HUES64 (cell line): ENCODE results near the gene VMO1.

Experiments
- H3K27ac ChIP-seq: 2 replicates; pipeline ENCODE4 v1.7.0; 2013; ENCODE audit warnings: low read depth, low read length, inconsistent platforms
- H3K27me3 ChIP-seq: 2 replicates; pipeline ENCODE4 v1.6.1; 2013; ENCODE audit warnings: mild to moderate bottlenecking, low read length; ENCODE audit not compliant: insufficient read depth
- H3K36me3 ChIP-seq: 2 replicates; pipeline ENCODE4 v1.6.1; 2013; ENCODE audit warnings: mild to moderate bottlenecking, low read length; ENCODE audit not compliant: insufficient read depth
- H3K4me1 ChIP-seq: 2 replicates; pipeline ENCODE4 v1.6.1; 2013; ENCODE audit warnings: mild to moderate bottlenecking, low read length, moderate library complexity; ENCODE audit not compliant: insufficient read depth
- H3K4me3 ChIP-seq: 2 replicates; pipeline ENCODE4 v1.5.1; 2013; ENCODE audit warnings: mild to moderate bottlenecking, low read length, moderate library complexity
- H3K9ac ChIP-seq: 2 replicates; pipeline ENCODE4 v1.6.1; 2013; ENCODE audit warnings: mild to moderate bottlenecking, low read depth, low read length
- H3K9me3 ChIP-seq: 2 replicates; pipeline ENCODE4 v1.6.1; 2013; ENCODE audit warnings: low read depth, low read length; ENCODE audit not compliant: insufficient read depth
- WGBS: fragments of 150-250, 120-280 bp; methylation state at CpG from one replicate; pipeline ENCODE4 v1.1.7; 2013; ENCODE audit warnings: missing lambda C conversion rate; 5-methylcytosine and 5-hydroxymethylcytosine counted together

VMO1 gene

GRCh38 chr17:4751932-4752331 is 34.2 kb downstream of the VMO1 start:
- Histone ChIP-seq H3K36me3 (no peaks in the 10 kb centered on the region), H3K4me3 (no peak overlapping the region), H3K27me3 (no peaks in the 10 kb centered on the region; the same call in 1 of the 2 replicates), H3K4me1 (no peaks in the 10 kb centered on the region), H3K9ac (no peak overlapping the region), H3K9me3 (no peaks in the 10 kb centered on the region), H3K27ac (no peak overlapping the region)
- WGBS = 78% methylated on average over 5 of the region's 5 CpGs

- WGBS = 50% methylated on average over 3 of the region's 3 CpGs
- Histone ChIP-seq H3K27me3 (peaks cover 9% of the 10 kb centered on the region; the same call in 1 of the 2 replicates), H3K4me3 (no peak overlapping the region), H3K4me1 (0 out of 2 replicates have a peak, but pooled peaks cover 3% of the 10 kb centered on the region), H3K9ac (no peak overlapping the region), H3K36me3 (no peaks in the 10 kb centered on the region), H3K9me3 (no peaks in the 10 kb centered on the region), H3K27ac (no peak overlapping the region)
These were observed 35.6 kb downstream of the VMO1 start for GRCh38 chr17:4750606-4751005.

- Histone ChIP-seq H3K4me1 (0 out of 2 replicates have a peak, but pooled peaks cover 6% of the 10 kb centered on the region), H3K27ac (no peak overlapping the region)
- 66% methylated on average over 4 of the region's 4 CpGs for WGBS
These were observed 37.5 kb downstream of the VMO1 start for GRCh38 chr17:4748686-4749085.

GRCh38 chr17:4747847-4748246 is 38.3 kb downstream of the VMO1 start:
- no peak overlapping the region for H3K9ac ChIP-seq
- 94% methylated on average over 5 of the region's 5 CpGs for WGBS
- peaks cover 35% of the 10 kb centered on the region for H3K27me3 ChIP-seq
- no peak overlapping the region for H3K4me3 ChIP-seq
- no peak overlapping the region for H3K27ac ChIP-seq
- 0 out of 2 replicates have a peak, but pooled peaks cover 6% of the 10 kb centered on the region for H3K4me1 ChIP-seq
- H3K36me3 ChIP-seq = no peaks in the 10 kb centered on the region
- no peaks in the 10 kb centered on the region for H3K9me3 ChIP-seq

More at GRCh38 chr17:4748686-4749085, 37.5 kb downstream of the VMO1 start:
- Histone ChIP-seq H3K9me3 (no peaks in the 10 kb centered on the region), H3K4me3 (no peak overlapping the region), H3K9ac (no peak overlapping the region), H3K36me3 (no peaks in the 10 kb centered on the region), H3K27me3 (peaks cover 26% of the 10 kb centered on the region)

GRCh38 chr17:4744999-4745969 is 40.9 kb downstream of the VMO1 start:
- H3K4me1 ChIP-seq = 0 out of 2 replicates have a peak, but pooled peaks cover 6% of the 10 kb centered on the region
- H3K36me3 ChIP-seq = no peaks in the 10 kb centered on the region
- peak overlapping the region; percentile 19; the same call in 1 of the 2 replicates for H3K9ac ChIP-seq
- H3K27me3 ChIP-seq = peaks cover 60% of the 10 kb centered on the region
- WGBS = 3% methylated on average over 47 of the region's 51 CpGs
- no peak overlapping the region for H3K27ac ChIP-seq
- peak overlapping the region; percentile 73 for H3K4me3 ChIP-seq
- H3K9me3 ChIP-seq = no peaks in the 10 kb centered on the region

GRCh38 chr17:4743898-4744297 is 42.3 kb downstream of the VMO1 start:
- WGBS = 87% methylated on average over 9 of the region's 9 CpGs
- Histone ChIP-seq H3K27ac (no peak overlapping the region), H3K36me3 (no peaks in the 10 kb centered on the region), H3K4me3 (no peak overlapping the region), H3K9ac (no peak overlapping the region), H3K9me3 (no peaks in the 10 kb centered on the region), H3K4me1 (0 out of 2 replicates have a peak, but pooled peaks cover 6% of the 10 kb centered on the region), H3K27me3 (peaks cover 74% of the 10 kb centered on the region)

- no peaks in the 10 kb centered on the region for H3K36me3 ChIP-seq
- 0 out of 2 replicates have a peak, but pooled peaks cover 6% of the 10 kb centered on the region for H3K4me1 ChIP-seq
- H3K4me3 ChIP-seq = no peak overlapping the region
- H3K27ac ChIP-seq = no peak overlapping the region
- H3K27me3 ChIP-seq = peaks cover 81% of the 10 kb centered on the region
- no peak overlapping the region for H3K9ac ChIP-seq
- 92% methylated on average over 8 of the region's 8 CpGs for WGBS
- no peaks in the 10 kb centered on the region for H3K9me3 ChIP-seq
These were observed 42.9 kb downstream of the VMO1 start for GRCh38 chr17:4743216-4743615.

- Histone ChIP-seq H3K36me3 (no peaks in the 10 kb centered on the region), H3K27ac (no peak overlapping the region), H3K9ac (no peak overlapping the region), H3K4me3 (no peak overlapping the region), H3K9me3 (no peaks in the 10 kb centered on the region), H3K4me1 (0 out of 2 replicates have a peak, but pooled peaks cover 6% of the 10 kb centered on the region), H3K27me3 (peaks cover 87% of the 10 kb centered on the region)
- WGBS = 94% methylated on average over 10 of the region's 10 CpGs
These were observed 43.5 kb downstream of the VMO1 start for GRCh38 chr17:4742629-4743028.

DNA sequence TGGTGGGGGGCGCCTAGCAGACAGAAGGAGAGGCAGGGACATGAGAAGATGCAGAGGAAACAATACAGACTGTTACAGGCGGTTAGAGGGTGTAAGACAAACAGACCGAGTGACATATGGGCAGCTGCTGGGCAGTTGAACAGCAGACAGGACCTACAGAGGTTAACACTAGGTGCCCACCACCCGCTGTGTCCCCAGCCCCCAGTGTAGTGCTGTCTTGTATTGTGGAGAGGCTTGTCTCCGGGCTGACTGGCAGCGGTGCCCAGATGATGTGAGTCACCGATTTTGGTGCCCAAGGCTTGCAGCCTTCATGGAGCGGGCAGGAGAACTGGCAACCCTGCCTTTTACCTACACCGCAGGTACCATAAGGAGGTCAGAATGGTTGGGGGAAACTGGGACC is 44.0 kb downstream of the VMO1 start:
- H3K36me3 ChIP-seq = no peaks in the 10 kb centered on the region
- H3K27me3 ChIP-seq = peaks cover 92% of the 10 kb centered on the region
- H3K9me3 ChIP-seq = no peaks in the 10 kb centered on the region
- no peak overlapping the region for H3K9ac ChIP-seq
- H3K4me3 ChIP-seq = no peak overlapping the region
- no peak overlapping the region for H3K27ac ChIP-seq
- 0 out of 2 replicates have a peak, but pooled peaks cover 6% of the 10 kb centered on the region for H3K4me1 ChIP-seq
- 87% methylated on average over 9 of the region's 9 CpGs for WGBS

DNA sequence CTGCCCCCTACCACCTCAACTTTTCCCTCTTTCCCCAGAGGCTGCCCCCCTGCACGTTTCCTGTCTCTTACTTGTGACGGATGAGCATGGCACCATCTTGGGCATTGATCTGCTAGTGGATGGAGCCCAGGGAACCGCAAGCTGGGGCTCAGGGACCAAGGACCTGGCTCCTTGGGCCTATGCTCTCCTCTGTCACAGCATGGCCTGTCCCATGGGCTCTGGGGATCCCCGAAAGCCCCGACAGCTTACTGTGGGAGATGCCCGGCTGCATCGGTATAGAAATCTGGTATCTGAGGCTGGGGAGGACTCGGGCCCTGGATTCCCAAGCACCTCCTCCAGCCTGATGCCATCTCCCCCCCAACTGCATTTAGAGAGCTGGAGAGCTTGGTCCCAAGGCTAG is 44.6 kb downstream of the VMO1 start:
- Histone ChIP-seq H3K36me3 (no peaks in the 10 kb centered on the region), H3K27me3 (peaks cover 97% of the 10 kb centered on the region), H3K4me3 (no peak overlapping the region), H3K9me3 (no peaks in the 10 kb centered on the region), H3K9ac (no peak overlapping the region), H3K4me1 (0 out of 2 replicates have a peak, but pooled peaks cover 6% of the 10 kb centered on the region), H3K27ac (no peak overlapping the region)
- WGBS = 91% methylated on average over 8 of the region's 8 CpGs

DNA sequence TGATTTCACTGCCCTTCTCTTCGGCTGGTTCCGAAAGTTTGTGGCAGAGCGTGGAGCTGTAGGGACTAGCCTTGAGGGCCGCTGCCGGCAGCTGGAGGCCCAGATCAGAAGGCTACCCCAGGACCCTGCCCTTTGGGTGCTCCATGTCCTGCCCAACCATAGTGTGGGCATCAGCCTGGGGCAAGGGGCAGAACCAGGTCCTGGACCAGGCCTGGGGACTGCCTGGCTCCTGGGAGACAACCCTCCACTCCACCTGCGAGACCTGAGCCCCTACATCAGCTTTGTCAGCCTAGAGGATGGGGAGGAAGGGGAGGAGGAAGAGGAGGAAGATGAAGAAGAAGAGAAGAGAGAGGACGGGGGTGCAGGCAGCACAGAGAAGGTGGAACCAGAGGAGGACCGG is 45.6 kb downstream of the VMO1 start:
- 86% methylated on average over 7 of the region's 8 CpGs for WGBS
- H3K9me3 ChIP-seq = no peaks in the 10 kb centered on the region
- no peak overlapping the region for H3K4me3 ChIP-seq
- no peak overlapping the region for H3K27ac ChIP-seq
- peaks cover 96% of the 10 kb centered on the region for H3K27me3 ChIP-seq
- no peak overlapping the region for H3K9ac ChIP-seq
- no peaks in the 10 kb centered on the region for H3K36me3 ChIP-seq
- 0 out of 2 replicates have a peak, but pooled peaks cover 3% of the 10 kb centered on the region for H3K4me1 ChIP-seq
